Measurements from ENCODE around the gene PHACTR1.
"Not testable (repeated sequence)": the region's sequence is repeated elsewhere in the genome, so short reads cannot be mapped to it uniquely, and the experiment has no call there.

The PHACTR1 gene

DNA sequence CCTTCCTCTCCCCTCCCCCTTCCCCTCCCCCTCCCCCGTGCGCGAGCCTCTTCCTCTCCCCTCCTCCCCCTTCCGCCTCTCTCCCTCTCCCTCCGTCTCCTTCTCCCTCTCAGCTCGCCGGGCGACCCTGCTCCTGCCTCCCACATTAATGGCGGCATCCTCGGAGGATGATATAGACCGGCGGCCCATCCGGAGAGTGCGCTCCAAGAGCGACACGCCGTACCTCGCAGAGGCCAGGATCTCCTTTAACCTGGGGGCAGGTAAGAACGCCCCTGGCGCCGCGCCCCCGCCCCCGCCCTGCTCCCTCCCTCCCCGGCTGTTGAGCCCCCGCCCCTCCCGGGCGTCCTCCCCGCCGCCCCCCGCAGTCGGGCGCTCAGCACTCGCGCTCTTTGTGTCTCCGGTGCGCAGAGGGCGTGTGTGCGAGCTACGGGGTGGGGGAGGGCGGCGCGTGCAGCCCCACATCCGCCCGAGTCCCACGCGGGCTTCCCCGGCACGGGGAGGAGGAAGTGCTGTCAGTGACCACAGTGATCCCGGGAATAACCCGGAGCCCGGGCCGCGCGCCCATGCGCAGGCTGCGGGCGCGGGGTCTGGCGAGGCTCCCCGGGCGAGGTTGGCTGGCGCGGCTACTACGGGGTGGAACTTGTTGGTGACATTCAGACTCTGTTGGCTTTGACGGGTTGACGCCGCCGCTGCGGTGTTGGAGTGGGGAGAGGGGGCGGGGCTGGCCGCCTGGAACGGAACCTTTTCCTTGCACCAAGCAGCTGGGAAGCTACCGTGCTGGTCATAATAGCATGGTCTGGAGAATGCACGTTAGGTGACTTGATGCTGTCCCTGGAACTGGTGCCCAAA, 33.2 kb downstream of the PHACTR1 start:
- no peak for DNase-seq (ENCODE audit: low read depth, low spot score)

DNA sequence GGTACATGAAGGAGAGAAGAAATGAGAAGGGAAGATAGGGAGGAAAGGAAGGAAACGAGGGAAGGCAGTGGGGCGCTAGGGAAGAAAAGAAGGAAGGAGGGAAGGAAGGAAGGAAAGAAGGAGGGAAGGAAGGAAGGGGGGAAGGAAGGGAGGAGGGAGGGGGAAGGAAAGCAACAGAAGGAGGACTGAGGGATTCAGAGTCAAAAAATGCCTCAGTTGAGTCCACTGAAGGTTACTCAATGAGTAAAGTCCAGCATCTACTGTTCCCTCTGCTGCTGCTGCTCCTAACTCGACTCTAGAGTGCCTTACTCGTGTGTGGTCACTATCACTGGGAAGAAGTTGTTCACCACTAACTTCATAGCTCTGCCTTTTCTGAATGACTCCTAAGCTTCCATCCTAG, 33.8 kb downstream of the PHACTR1 start:
- DNase-seq (ENCODE audit: low read depth, low spot score): no peak

DNA sequence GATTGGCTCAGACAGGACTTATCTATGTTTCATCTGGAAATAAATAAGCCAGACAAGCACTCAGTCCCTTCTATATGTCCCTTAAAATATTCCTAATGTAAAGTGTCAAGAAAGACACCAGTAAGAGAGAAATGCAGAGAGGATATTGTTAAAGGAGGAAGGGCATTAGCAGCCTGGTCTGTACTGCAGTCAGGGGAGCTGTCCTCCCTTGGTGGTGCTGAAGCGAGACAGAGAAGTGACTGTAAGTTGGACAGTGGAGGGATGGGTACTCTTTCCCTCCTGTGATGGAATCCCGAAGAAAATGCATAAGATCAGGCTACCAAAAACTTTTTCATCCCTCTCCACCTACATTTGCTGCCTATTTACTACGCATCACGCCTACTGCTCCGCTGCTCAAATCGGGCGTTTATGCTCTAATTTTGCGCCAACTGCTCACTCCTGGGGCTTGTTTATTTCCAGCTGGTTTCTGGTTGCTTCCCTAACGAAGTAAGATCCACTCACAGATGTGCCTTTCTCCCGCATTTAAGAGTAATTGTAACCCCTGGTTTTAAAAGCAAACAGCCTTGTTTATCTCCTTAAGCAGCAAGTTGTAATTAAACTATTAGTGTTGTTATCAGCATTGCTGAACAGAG, 35.2 kb downstream of the PHACTR1 start:
- DNase-seq (ENCODE audit: low read depth, low spot score): no peak

DNA sequence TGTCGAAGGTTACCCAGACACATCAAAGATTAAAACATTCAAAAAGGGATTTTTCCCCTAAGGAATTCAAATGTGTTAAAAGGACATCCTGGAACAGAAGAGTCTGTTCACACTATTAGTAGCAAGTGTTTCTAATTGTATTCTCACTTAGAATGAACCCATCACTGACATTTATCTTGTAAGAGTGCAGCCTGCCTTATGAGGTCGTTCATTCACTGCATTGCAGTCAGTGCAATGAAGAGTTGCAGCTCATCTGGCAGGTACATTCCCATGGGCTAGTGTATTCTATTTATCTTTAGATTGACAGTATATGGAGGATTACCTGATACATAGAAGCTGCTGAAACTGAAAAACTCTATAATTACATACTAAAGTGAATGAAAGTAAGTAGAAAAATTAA, 36.5 kb downstream of the PHACTR1 start:
- DNase-seq (ENCODE audit: low read depth, low spot score): no peak

DNA sequence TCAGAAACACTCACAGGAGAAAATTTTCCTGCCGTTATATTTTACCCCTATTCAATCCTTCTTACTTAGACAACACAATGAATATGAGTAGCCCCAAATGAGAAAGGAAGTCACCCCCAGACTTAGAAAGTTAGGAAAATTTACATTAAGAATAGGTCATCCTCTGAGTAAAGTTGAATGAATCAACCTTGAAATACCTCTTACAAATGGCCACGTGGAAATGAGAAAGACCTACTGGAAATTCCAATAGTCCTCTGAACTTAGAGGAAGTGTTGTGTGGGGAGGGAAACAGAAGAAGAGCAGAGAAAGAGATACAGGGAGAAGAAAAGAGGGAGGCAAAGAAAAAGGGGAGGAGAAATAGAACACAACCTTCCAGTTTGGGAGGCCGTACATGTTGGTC, 43.7 kb downstream of the PHACTR1 start:
- no peak for DNase-seq (ENCODE audit: low read depth, low spot score)

DNA sequence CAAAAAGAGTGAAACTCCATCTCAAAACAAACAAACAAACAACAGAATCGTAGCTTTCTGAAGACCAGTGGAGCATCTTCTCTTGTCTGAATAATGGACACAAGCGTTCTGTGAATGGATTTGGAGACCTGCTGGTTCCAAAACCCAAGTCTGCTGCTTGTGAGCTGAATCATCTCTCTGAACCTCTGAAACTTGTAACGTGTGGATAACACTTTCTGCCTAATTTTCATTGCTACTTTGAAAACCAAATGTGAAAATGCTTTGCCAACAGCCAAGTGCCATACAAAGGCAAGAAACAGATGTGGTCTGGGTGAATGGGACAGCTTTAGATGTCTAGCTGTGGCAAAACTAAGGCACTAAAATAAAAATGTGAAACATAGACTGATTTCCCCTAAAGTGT, 44.3 kb downstream of the PHACTR1 start:
- DNase-seq (ENCODE audit: low read depth, low spot score): no peak

DNA sequence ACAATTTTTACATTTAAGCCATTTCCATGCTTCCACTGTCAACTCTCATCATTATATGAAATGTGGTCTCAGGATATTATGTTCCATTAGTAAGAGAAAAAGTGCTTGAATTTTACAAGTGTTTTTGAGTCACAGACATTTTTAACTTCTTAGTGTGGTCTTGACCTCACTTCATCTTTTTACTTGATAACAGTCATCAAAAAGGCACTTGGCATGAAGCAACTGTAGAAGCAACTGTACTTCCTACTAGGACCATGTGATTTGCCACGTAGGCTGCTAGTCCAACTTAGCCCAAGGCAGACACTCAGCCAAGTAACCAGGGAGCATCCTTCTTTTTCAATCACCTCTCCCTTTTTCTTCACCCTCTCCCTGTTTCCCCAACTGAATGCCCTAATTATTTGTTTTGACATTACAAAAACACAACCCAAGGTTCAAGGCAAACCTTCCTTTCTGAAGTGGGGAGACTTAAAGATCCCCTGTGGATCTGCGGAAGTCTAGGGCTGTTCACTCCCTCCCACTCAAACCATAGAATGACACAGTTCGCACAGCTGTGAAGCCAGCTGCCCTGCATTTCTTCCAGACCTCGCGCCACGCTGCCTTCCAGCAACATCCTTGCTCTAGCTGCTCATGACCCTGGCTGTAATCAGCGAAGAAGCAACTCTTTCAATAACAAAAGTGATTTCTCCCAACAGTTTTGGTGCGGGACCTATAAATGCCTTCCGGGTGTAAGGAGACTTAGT, 45.0 kb downstream of the PHACTR1 start:
- DNase-seq (ENCODE audit: low read depth, low spot score): no peak

DNA sequence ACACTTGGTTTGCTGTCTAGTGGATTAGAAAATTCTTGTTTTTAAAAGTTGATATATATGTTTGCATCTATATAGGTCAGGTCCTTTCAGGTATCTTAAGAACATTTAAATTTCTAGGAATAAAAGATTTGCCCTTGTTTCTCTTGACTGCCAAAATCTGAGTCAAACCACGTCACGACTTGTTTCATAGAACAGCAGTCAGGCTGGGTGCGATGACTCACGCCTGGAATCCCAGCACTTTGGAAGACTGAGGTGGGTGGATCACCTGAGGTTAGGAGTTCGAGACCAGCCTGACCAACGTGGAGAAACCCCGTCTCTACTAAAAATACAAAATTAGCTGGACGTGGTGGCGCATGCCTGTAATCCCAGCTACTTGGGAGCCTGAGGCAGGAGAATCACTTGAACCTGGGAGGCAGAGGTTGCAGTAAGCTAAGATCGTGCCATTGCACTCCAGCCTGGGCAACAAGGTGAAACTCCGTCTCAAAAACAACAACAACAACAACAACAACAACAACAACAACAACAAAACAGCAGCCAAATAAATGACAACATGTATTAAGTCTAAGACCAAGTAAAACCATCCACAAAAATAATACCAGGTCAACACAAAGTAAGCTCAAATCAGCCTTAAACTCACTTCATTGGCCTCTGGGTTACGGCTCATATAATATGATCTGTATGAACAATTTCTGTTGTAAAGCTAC, 46.3 kb downstream of the PHACTR1 start:
- DNase-seq (ENCODE audit: low read depth, low spot score): not testable (repeated sequence)

DNA sequence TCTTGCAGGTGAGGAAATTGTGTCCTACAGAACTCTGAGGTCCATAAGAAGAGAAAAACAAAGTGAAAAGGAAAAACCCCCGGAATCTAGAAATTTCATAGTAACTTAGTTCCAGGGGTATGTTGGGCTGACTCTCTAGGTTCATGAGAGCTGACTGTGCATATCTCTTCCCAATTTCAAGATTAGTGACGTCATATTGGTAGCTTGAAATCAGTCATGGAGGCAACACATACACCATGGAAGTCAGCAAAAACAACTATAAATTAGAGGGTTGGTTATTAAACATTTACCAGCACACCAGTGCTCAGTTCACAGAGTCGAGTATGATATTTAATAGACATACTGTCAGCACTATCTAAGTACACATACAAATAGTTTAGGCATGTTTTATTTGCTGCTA, 49.8 kb downstream of the PHACTR1 start:
- DNase-seq (ENCODE audit: low read depth, low spot score): no peak

DNA sequence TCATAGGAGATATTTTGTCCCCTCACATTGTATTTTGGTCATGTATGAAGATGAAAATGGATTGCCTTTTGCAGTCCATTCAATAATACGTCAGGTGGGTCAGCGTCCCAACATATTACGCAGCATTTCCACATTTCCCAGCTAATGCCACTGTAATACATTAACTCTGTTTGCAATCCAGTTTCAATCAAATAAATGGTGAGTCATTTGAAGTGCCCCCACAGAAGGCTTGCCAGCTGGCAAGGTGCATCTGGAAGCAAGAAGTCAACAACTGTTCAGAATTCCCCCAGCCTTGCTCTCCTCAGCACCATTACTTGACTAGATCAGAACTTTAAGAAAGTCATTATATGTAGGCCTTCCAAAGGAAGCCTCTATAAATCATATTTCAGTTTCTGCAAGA, 50.4 kb downstream of the PHACTR1 start:
- DNase-seq (ENCODE audit: low read depth, low spot score): no peak

DNA sequence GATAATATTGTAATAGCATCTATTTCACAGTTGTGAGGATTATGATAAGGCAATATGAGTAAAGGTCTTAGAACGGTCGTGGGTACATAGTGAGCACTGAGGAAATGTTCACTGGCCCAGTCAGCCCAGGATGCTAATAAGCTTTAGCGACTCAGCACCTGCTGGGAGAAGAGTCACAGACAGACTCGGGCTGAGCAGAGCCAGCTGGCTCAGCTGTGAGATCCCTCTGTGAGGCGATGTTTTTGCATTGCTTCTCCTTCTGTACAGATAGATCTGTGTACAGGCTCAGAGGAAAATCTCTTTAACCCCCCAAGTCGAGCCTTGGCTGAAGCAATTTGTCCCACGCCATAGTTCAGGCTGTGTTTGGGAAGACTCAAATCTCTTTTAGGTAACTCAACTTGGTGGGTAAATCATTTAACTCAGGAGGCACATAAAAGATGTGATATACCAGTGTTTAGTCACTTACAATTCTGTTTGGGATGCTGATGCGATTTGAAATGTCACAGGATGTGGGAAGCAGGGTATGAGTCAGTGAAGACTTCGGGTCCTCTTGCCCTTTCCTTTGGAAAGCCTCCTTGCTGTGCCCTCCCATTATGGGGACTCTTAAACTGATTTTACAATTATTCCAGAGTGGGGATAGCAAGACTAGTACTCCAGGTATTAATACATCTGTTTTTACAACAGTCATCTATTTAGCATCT, 53.1 kb downstream of the PHACTR1 start:
- no peak for DNase-seq (ENCODE audit: low read depth, low spot score)

DNA sequence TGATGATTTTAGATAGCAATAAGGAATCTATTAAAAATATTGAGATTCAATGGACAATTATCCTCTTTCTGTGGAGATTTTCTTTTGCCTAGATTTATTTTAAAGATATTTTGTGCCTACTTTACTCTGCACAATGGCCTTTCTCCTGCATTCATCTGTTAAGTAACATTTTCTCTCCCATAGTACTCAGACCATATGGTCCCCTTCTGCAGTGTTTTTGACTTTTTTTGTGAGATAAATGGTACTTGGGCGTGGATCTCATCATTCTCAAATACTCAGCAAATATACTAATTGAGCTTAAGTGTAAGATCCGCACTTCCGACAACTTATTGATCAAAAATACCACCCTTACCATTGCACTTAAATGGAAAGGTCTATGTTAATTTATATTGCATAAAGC, 55.8 kb downstream of the PHACTR1 start:
- DNase-seq (ENCODE audit: low read depth, low spot score): no peak

DNA sequence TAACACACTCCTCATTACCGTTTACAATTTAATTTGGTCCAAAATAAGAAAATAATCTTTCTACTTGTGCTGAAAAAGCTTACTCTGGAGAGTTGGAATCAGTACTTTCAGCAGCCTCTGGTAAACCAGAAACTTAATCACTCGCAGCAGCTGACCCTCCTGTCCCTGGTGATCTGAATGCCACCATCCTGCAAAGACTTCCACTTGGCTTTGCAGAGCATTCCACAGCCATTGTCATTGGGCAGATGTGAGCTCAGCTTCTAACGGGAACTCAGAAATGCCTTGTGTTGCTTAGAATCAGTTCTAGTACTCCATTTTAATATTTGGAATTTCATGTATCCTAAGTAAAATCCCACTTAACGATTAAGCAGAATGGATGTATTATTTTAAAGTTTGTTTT, 59.7 kb downstream of the PHACTR1 start:
- DNase-seq (ENCODE audit: low read depth, low spot score): no peak

DNA sequence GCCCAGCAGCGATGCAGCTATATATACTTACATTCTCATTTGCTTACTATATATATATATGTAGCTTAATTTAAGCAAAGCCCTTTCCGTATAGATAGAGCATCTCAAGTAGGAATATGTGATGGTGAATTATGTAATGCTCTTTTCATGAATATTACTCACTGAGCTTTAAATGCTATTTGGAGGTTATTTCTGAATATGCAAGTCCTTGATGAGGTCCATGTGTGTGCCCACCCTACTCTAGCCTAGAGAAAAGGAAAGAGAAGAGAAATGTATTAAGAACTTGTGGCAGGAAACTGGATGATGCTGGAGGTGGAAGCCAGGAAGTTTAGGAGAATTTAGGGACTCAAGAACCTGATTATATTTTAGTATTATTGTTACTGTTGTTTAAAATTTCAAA, 63.2 kb downstream of the PHACTR1 start:
- DNase-seq (ENCODE audit: low read depth, low spot score): no peak

DNA sequence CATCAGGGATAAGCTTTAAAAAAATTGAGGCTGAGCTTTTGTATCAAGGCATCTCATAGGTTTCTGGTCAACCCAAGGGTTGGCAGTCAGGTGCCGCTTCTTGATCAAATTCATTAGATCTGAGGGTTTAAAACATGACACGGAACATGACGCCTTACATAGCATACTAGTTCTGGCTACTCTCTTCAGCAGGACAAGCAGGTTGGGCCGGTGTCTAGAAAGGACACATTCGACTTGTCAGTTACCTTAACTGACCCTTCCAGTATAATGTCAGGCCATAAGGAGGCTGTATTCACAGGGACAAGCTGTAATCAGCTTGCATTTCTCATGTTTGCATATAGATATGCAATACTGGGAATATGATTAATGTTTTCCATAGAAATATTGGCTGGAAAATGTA, 65.6 kb downstream of the PHACTR1 start:
- no peak for DNase-seq (ENCODE audit: low read depth, low spot score)

DNA sequence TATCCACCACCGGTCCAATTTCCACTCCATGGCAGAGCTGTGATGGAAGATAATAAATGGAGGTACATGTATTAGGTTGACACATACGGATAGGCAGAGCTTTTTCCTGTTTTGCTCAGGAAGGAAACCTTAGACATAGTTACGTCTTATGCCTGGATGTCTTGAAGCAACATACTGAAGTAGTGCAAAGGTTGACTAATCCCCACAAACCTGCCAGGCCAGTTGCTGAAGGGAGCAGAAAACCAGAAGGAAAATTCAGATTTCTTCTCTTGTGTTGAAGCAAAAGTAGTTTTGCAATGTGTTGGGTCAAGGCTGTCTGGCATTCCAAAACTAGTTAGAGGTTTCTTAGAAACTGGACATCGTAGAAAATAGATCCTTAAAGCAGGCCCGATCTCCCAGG, 68.7 kb downstream of the PHACTR1 start:
- DNase-seq (ENCODE audit: low read depth, low spot score): no peak

DNA sequence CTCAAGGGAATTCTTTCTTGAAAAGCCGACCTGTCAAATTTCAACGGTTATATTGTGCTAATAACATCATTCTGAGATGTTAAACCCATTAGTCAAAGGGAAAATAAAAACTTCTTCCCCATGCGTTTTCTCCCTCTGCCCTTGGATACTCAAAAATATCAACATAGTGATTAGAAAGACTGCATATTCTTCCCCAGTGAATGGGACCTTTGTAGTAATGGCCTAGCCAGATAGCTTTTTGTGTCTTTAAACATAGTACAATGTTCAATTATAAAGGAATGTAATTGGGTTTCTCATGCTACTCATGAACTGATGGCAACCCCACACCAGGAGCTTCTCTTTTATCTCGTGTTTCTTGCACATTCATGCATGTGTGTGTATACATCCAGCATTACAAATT, 69.4 kb downstream of the PHACTR1 start:
- DNase-seq (ENCODE audit: low read depth, low spot score): no peak

DNA sequence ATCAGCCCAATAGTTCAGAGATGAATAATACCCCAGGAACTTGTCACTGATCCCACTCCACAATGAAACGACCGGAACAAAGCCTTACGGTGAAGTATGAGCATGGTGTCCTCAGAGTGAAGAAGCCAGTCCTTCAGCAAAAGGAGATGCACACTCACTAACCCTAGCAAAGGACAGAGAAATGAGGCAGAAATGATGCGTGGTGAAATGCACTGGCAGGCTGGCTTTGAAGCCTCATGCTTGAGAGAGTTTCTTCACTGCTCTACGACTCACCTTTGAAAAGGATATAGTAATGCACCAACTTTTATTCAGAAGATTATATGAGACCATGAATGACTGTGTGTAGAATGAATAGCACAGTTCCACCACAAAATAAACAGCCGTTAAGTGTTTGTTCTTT, 74.8 kb downstream of the PHACTR1 start:
- DNase-seq (ENCODE audit: low read depth, low spot score): no peak

DNA sequence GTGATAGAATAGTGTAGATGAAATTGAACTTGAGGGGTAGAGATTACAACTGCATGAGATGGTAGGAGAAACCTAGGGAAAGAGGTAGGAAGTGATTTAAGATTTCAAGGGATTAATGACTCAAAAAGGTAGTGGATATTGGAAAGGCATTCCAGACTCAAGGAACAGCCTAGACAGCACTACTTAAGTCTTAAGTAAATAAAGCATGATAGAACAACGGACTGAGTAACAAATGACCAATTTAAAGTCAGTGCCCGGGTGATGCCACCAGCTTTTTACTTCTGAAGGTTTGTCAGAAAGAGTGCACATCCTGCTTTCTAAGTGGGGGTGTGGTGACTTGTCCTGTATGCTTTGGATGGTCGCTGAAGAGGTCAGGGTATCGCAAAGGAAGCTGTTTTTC, 81.8 kb downstream of the PHACTR1 start:
- DNase-seq (ENCODE audit: low read depth, low spot score): no peak

DNA sequence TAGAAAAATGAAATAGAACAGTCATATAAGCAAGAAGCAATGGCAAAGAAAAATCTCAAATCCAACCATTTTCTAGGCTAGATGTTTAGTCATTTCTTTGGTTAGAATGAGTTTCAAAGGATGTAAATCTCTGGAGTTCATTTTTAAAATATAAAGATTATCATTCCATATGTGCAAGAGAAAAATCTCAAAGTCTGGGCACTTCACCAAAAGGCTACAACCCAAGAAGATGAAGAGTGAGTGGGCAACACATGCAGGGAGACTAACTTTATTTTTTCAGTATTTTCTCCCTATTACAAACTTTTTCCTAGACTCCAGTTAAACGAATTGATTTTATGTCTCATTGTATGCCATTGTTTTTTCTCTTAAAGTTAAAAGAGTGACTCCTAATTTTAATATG, 83.6 kb downstream of the PHACTR1 start:
- DNase-seq (ENCODE audit: low read depth, low spot score): no peak

DNA sequence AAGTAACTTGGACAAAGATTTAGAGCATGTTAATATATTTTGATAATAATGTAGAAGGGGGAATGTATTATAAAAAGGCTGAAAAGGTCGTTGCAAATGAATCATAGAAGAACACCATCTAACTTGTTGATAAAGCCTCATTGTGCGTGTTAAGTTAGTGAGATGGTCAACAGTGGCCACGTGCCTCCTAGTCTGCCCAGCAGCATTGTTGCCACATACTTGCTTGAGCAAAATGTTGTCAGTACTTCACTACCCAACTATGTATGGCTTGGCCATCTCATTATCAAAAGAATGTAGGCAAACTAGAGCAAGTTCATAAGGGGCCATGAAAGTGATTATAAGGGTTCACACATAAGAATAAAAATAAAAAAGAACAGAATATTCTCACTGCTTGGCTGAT, 84.6 kb downstream of the PHACTR1 start:
- no peak for DNase-seq (ENCODE audit: low read depth, low spot score)

DNA sequence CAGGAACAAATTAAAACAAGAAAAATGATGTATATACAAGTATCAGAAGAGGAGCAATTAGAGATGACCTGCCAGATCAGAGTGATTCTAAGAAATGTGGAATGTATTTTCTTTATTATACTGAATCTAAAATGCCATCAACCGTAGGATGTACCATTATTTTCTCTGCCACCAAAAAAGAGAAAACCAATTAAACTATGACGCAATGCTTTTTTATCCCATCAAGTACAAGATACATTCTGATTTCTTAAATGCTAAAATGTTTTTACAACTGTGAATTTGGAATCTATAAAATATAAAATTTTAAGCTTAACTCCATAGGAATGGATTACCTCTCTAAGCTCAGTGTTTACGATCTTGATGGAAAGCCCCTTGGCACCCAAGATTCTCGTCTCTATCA, 85.9 kb downstream of the PHACTR1 start:
- DNase-seq (ENCODE audit: low read depth, low spot score): no peak
